ENCODE data around the gene CAPN13.

Gene CAPN13

GRCh38 chr2:30766666-30767065 is 40.6 kb downstream of the CAPN13 start:
- DNase-seq (ENCODE audit: low read depth) = no peak
- no peak overlapping the region for H3K4me3 ChIP-seq (ENCODE audit: low read depth, low read length)
- TF ChIP-seq CTCF (IDR thresholded peaks at IDR 0.05; ENCODE audit: control insufficient read depth, extremely low read depth, insufficient read depth) = no peak

GRCh38 chr2:30765876-30766470 is 41.3 kb downstream of the CAPN13 start:
- no peak for DNase-seq (ENCODE audit: low read depth)
- no peak for TF ChIP-seq CTCF (IDR thresholded peaks at IDR 0.05; ENCODE audit: control insufficient read depth, extremely low read depth, insufficient read depth)
- no peak overlapping the region for H3K4me3 ChIP-seq (ENCODE audit: low read depth, low read length)

GRCh38 chr2:30765191-30765590 is 42.1 kb downstream of the CAPN13 start:
- TF ChIP-seq CTCF (IDR thresholded peaks at IDR 0.05; ENCODE audit: control insufficient read depth, extremely low read depth, insufficient read depth) = no peak
- DNase-seq (ENCODE audit: low read depth) = no peak
- H3K4me3 ChIP-seq (ENCODE audit: low read depth, low read length) = no peak overlapping the region

DNA sequence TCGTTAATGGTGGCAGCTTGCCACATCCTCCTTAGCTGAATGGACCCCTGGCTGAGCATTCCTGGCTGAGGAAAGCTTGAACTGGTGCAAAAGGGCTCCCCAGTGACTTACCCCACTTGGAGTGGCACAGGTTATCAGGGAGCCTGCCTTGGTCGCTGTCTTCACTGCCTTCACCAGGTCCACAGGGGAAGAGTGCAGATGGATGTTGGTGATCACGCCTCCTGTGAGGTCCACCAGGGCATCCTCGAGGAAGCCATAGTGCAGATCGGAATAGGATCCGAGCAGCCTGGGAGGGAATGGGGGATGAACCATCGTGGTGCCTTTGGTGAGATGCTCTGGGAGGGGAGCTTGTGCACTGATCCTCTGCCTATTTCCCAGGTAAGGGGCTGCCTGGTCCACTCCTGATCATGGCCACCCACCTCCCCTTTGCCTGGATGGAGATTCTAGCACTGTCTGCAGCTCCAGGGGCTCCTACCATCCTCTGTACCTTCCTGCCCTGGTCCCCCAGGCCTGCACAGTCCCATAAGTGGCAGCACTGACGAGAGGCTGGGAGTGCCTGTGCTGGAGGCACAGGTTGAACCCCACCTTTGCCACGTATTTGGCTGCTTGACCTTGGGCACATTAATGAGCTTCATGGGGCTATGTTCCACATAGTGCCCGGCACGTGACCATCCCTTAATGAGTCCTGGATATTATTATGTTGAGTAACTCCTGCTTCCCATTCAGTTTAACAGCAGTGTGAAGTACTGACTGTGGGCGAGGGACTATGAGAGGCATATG is 43.0 kb downstream of the CAPN13 start:
- no peak overlapping the region for H3K4me3 ChIP-seq (ENCODE audit: low read depth, low read length)
- DNase-seq (ENCODE audit: low read depth) = no peak
- TF ChIP-seq CTCF (IDR thresholded peaks at IDR 0.05; ENCODE audit: control insufficient read depth, extremely low read depth, insufficient read depth) = no peak

- DNase-seq (ENCODE audit: low read depth) = no peak
- H3K4me3 ChIP-seq (ENCODE audit: low read depth, low read length) = no peak overlapping the region
- TF ChIP-seq CTCF (IDR thresholded peaks at IDR 0.05; ENCODE audit: control insufficient read depth, extremely low read depth, insufficient read depth) = no peak
Measured at GRCh38 chr2:30763151-30763660, 44.0 kb downstream of the CAPN13 start.

DNA sequence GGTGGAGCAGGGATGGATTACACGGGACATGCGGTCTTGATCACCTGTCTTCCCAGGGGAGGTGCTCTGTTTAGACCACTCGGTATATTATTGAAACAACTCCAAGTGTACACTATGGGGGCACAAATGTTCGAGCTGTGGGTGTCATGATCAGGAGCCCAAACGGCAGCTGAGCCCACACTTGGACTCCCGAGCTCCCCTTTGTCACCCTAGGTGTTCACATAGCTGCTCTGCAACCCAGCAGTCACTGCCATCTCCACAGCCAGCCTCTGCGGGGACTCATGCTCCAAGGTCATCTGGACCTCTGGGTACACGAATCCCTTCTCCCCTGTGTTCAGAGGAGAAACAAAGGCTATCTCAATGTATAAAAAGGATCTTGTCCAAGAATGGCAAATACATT is 46.0 kb downstream of the CAPN13 start:
- no peak for DNase-seq (ENCODE audit: low read depth)
- TF ChIP-seq CTCF (IDR thresholded peaks at IDR 0.05; ENCODE audit: control insufficient read depth, extremely low read depth, insufficient read depth) = no peak
- H3K4me3 ChIP-seq (ENCODE audit: low read depth, low read length) = no peak overlapping the region
